IPS-18c (cell line): ENCODE results near the gene CCDC197.

Source experiments
- H3K4me3 ChIP-seq: 2 replicates; pipeline ENCODE4 v1.7.0; 2013; ENCODE audit warnings: low read depth, mild to moderate bottlenecking, low read length, moderate library complexity; ENCODE audit not compliant: insufficient read depth
- H3K9me3 ChIP-seq: one replicate; pipeline ENCODE4 v1.6.1; 2013; ENCODE audit warnings: mild to moderate bottlenecking, low read length, moderate library complexity; ENCODE audit not compliant: control insufficient read depth, insufficient read depth

Gene CCDC197

GRCh38 chr14:94027566-94028449 is 30.7 kb downstream of the CCDC197 start:
- Histone ChIP-seq H3K4me3 (no peak overlapping the region), H3K9me3 (no peaks in the 10 kb centered on the region)

- no peak overlapping the region for H3K4me3 ChIP-seq
- no peaks in the 10 kb centered on the region for H3K9me3 ChIP-seq
Observed at GRCh38 chr14:94028450-94028826, 31.3 kb downstream of the CCDC197 start.

GRCh38 chr14:94029265-94029664 is 32.2 kb downstream of the CCDC197 start:
- Histone ChIP-seq H3K4me3 (no peak overlapping the region), H3K9me3 (no peaks in the 10 kb centered on the region)

GRCh38 chr14:94029671-94030203 is 32.6 kb downstream of the CCDC197 start:
- no peak overlapping the region for H3K4me3 ChIP-seq
- H3K9me3 ChIP-seq = no peaks in the 10 kb centered on the region

GRCh38 chr14:94030571-94030970 is 33.5 kb downstream of the CCDC197 start:
- no peaks in the 10 kb centered on the region for H3K9me3 ChIP-seq

GRCh38 chr14:94031161-94031882 is 34.2 kb downstream of the CCDC197 start:
- H3K4me3 ChIP-seq = no peak overlapping the region

More at GRCh38 chr14:94030571-94030970, 33.5 kb downstream of the CCDC197 start:
- H3K4me3 ChIP-seq = no peak overlapping the region

GRCh38 chr14:94031883-94032279 is 34.8 kb downstream of the CCDC197 start:
- H3K4me3 ChIP-seq = no peak overlapping the region

More at GRCh38 chr14:94031161-94031882, 34.2 kb downstream of the CCDC197 start:
- H3K9me3 ChIP-seq = no peaks in the 10 kb centered on the region

GRCh38 chr14:94034886-94035285 is 37.8 kb downstream of the CCDC197 start:
- Histone ChIP-seq H3K9me3 (peaks cover 2% of the 10 kb centered on the region), H3K4me3 (no peak overlapping the region)

More at GRCh38 chr14:94031883-94032279, 34.8 kb downstream of the CCDC197 start:
- no peaks in the 10 kb centered on the region for H3K9me3 ChIP-seq

GRCh38 chr14:94036313-94037167 is 39.4 kb downstream of the CCDC197 start:
- Histone ChIP-seq H3K9me3 (peaks cover 2% of the 10 kb centered on the region), H3K4me3 (no peak overlapping the region)

GRCh38 chr14:94037954-94038353 is 40.9 kb downstream of the CCDC197 start:
- H3K4me3 ChIP-seq = no peak overlapping the region
- H3K9me3 ChIP-seq = peaks cover 2% of the 10 kb centered on the region

GRCh38 chr14:94038510-94038909 is 41.4 kb downstream of the CCDC197 start:
- Histone ChIP-seq H3K4me3 (no peak overlapping the region), H3K9me3 (peaks cover 2% of the 10 kb centered on the region)

- Histone ChIP-seq H3K9me3 (peaks cover 2% of the 10 kb centered on the region), H3K4me3 (no peak overlapping the region)
Observed at GRCh38 chr14:94038921-94039629, 42.0 kb downstream of the CCDC197 start.

- no peak overlapping the region for H3K4me3 ChIP-seq
- H3K9me3 ChIP-seq = peaks cover 2% of the 10 kb centered on the region
Observed at GRCh38 chr14:94040247-94040646, 43.1 kb downstream of the CCDC197 start.

GRCh38 chr14:94040796-94041195 is 43.7 kb downstream of the CCDC197 start:
- Histone ChIP-seq H3K4me3 (no peak overlapping the region), H3K9me3 (peaks cover 2% of the 10 kb centered on the region)

- H3K9me3 ChIP-seq = peaks cover 2% of the 10 kb centered on the region
- H3K4me3 ChIP-seq = no peak overlapping the region
Observed at GRCh38 chr14:94041551-94042346, 44.6 kb downstream of the CCDC197 start.
